Measurements from ENCODE around the gene EFCAB9. TPM values are rescaled to one million over a fixed set of nuclear protein-coding genes. Genes with fewer than 3 reads are reported as not detected.

Gene EFCAB9

DNA sequence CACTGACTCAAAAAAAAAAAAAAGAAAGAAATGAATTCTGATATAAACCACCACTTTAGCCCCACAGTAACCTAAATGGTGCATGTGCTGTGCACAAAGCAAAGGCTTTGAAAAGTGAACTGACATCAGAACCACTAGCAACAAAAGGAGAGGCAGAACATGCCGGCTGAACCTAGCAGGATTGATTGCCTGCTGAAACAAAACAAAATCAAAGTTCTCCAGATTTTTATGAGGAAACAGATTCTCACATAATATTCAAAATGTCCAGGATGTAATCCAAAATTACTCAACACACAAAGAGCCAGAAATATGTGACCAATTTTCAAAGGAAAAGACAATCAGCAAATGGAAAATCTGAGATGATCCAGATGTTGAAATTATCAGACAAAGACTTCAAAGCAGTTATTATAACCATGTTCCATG lies 51.7 kb downstream of the EFCAB9 start:
- Histone ChIP-seq H2AK5ac (ENCODE audit: low read length) (no peak overlapping the region), H2BK5ac (ENCODE audit: low read length) (no peak overlapping the region), H3K56ac (ENCODE audit: low read length) (no peak overlapping the region), H2BK15ac (replicated peaks; ENCODE audit: low read depth) (no peak overlapping the region), H3K79me2 (ENCODE audit: control insufficient read depth, insufficient read depth, low read length) (peaks cover 17% of the 10 kb centered on the region), H3K4me2 (ENCODE audit: low read length) (no peak overlapping the region), H3K9ac (ENCODE audit: low read length) (no peak overlapping the region), H3K23ac (ENCODE audit: low read length) (no peak overlapping the region), H3K4me1 (ENCODE audit: control insufficient read depth, low read depth, low read length) (no peaks in the 10 kb centered on the region), H3K27ac (ENCODE audit: low read depth, low read length) (no peak overlapping the region), H3K4ac (ENCODE audit: low read depth, low read length) (no peak overlapping the region), H2BK120ac (ENCODE audit: low read depth, low read length) (no peak overlapping the region), H3K36me3 (ENCODE audit: control insufficient read depth, insufficient read depth, low read length) (no peaks in the 10 kb centered on the region), H4K8ac (ENCODE audit: low read depth, low read length) (no peak overlapping the region), H3K18ac (ENCODE audit: low read length) (no peak overlapping the region), H3K79me1 (ENCODE audit: low read length) (peaks cover 5% of the 10 kb centered on the region), H4K5ac (ENCODE audit: low read length) (no peak overlapping the region), H3K27me3 (ENCODE audit: insufficient read depth, low read length, poor library complexity) (no peaks in the 10 kb centered on the region), H3K4me3 (ENCODE audit: low read length) (no peak overlapping the region)
- no CpG with 5 or more reads among the region's 1 CpG for WGBS (ENCODE audit: extremely low coverage, insufficient coverage, low lambda C conversion rate)
- DNase-seq = no peak

- no CpG with 5 or more reads among the region's 2 CpGs for WGBS (ENCODE audit: extremely low coverage, insufficient coverage, low lambda C conversion rate)
- no peak overlapping the region for H2BK15ac ChIP-seq (replicated peaks; ENCODE audit: low read depth)
- no peak overlapping the region for H3K23ac ChIP-seq (ENCODE audit: low read length)
- no peak overlapping the region for H4K8ac ChIP-seq (ENCODE audit: low read depth, low read length)
- no peak overlapping the region for H3K27ac ChIP-seq (ENCODE audit: low read depth, low read length)
- H3K4me3 ChIP-seq (ENCODE audit: low read length) = no peak overlapping the region
- H3K9ac ChIP-seq (ENCODE audit: low read length) = no peak overlapping the region
- H3K36me3 ChIP-seq (ENCODE audit: control insufficient read depth, insufficient read depth, low read length) = no peaks in the 10 kb centered on the region
- no peaks in the 10 kb centered on the region for H3K27me3 ChIP-seq (ENCODE audit: insufficient read depth, low read length, poor library complexity)
- no peak overlapping the region for H2AK5ac ChIP-seq (ENCODE audit: low read length)
- DNase-seq = no peak
- no peak overlapping the region for H4K5ac ChIP-seq (ENCODE audit: low read length)
- H3K18ac ChIP-seq (ENCODE audit: low read length) = no peak overlapping the region
- H3K4ac ChIP-seq (ENCODE audit: low read depth, low read length) = no peak overlapping the region
- H3K79me1 ChIP-seq (ENCODE audit: low read length) = peaks cover 4% of the 10 kb centered on the region
- no peak overlapping the region for H3K4me2 ChIP-seq (ENCODE audit: low read length)
- no peak overlapping the region for H3K56ac ChIP-seq (ENCODE audit: low read length)
- H2BK120ac ChIP-seq (ENCODE audit: low read depth, low read length) = no peak overlapping the region
- no peak overlapping the region for H2BK5ac ChIP-seq (ENCODE audit: low read length)
- H3K79me2 ChIP-seq (ENCODE audit: control insufficient read depth, insufficient read depth, low read length) = peaks cover 11% of the 10 kb centered on the region
- H3K4me1 ChIP-seq (ENCODE audit: control insufficient read depth, low read depth, low read length) = no peaks in the 10 kb centered on the region
Observed at GRCh38 chr5:172248637-172249036, 54.7 kb downstream of the EFCAB9 start.

GRCh38 chr5:172251419-172251818 lies 57.4 kb downstream of the EFCAB9 start:
- Histone ChIP-seq H2BK15ac (replicated peaks; ENCODE audit: low read depth) (no peak overlapping the region), H3K4me3 (ENCODE audit: low read length) (no peak overlapping the region), H3K18ac (ENCODE audit: low read length) (no peak overlapping the region), H3K36me3 (ENCODE audit: control insufficient read depth, insufficient read depth, low read length) (peaks cover 1% of the 10 kb centered on the region), H3K27me3 (ENCODE audit: insufficient read depth, low read length, poor library complexity) (no peaks in the 10 kb centered on the region), H2BK120ac (ENCODE audit: low read depth, low read length) (no peak overlapping the region), H3K4ac (ENCODE audit: low read depth, low read length) (no peak overlapping the region), H3K4me2 (ENCODE audit: low read length) (no peak overlapping the region), H4K5ac (ENCODE audit: low read length) (no peak overlapping the region), H3K4me1 (ENCODE audit: control insufficient read depth, low read depth, low read length) (no peaks in the 10 kb centered on the region), H2AK5ac (ENCODE audit: low read length) (no peak overlapping the region), H2BK5ac (ENCODE audit: low read length) (no peak overlapping the region), H3K27ac (ENCODE audit: low read depth, low read length) (no peak overlapping the region), H3K23ac (ENCODE audit: low read length) (no peak overlapping the region), H4K8ac (ENCODE audit: low read depth, low read length) (no peak overlapping the region), H3K56ac (ENCODE audit: low read length) (no peak overlapping the region), H3K79me2 (ENCODE audit: control insufficient read depth, insufficient read depth, low read length) (peaks cover 9% of the 10 kb centered on the region), H3K79me1 (ENCODE audit: low read length) (peaks cover 6% of the 10 kb centered on the region), H3K9ac (ENCODE audit: low read length) (no peak overlapping the region)
- WGBS (ENCODE audit: extremely low coverage, insufficient coverage, low lambda C conversion rate) = no CpG with 5 or more reads among the region's 1 CpG
- DNase-seq = no peak

- no peak overlapping the region for H3K4me2 ChIP-seq (ENCODE audit: low read length)
- H3K27me3 ChIP-seq (ENCODE audit: insufficient read depth, low read length, poor library complexity) = no peaks in the 10 kb centered on the region
- no peak overlapping the region for H2BK120ac ChIP-seq (ENCODE audit: low read depth, low read length)
- H3K4ac ChIP-seq (ENCODE audit: low read depth, low read length) = no peak overlapping the region
- WGBS (ENCODE audit: extremely low coverage, insufficient coverage, low lambda C conversion rate) = no CpG with 5 or more reads among the region's 2 CpGs
- H3K36me3 ChIP-seq (ENCODE audit: control insufficient read depth, insufficient read depth, low read length) = peaks cover 1% of the 10 kb centered on the region
- H3K4me1 ChIP-seq (ENCODE audit: control insufficient read depth, low read depth, low read length) = no peaks in the 10 kb centered on the region
- peaks cover 5% of the 10 kb centered on the region for H3K79me2 ChIP-seq (ENCODE audit: control insufficient read depth, insufficient read depth, low read length)
- DNase-seq = no peak
- H3K9ac ChIP-seq (ENCODE audit: low read length) = no peak overlapping the region
- H3K4me3 ChIP-seq (ENCODE audit: low read length) = no peak overlapping the region
- H3K23ac ChIP-seq (ENCODE audit: low read length) = no peak overlapping the region
- H2BK5ac ChIP-seq (ENCODE audit: low read length) = no peak overlapping the region
- H3K27ac ChIP-seq (ENCODE audit: low read depth, low read length) = no peak overlapping the region
- no peak overlapping the region for H4K8ac ChIP-seq (ENCODE audit: low read depth, low read length)
- H3K18ac ChIP-seq (ENCODE audit: low read length) = no peak overlapping the region
- H2BK15ac ChIP-seq (replicated peaks; ENCODE audit: low read depth) = no peak overlapping the region
- no peak overlapping the region for H3K56ac ChIP-seq (ENCODE audit: low read length)
- H3K79me1 ChIP-seq (ENCODE audit: low read length) = peaks cover 7% of the 10 kb centered on the region
- H2AK5ac ChIP-seq (ENCODE audit: low read length) = no peak overlapping the region
- H4K5ac ChIP-seq (ENCODE audit: low read length) = no peak overlapping the region
Observed at GRCh38 chr5:172252501-172252900, 58.5 kb downstream of the EFCAB9 start.

Small RNAs within 50 kb of the gene (small RNA-seq; reads per million reads assigned to genes)
- not detected for gene RF00191 (ENCODE audit: insufficient read depth)

Measured in mesendoderm (in vitro differentiated cells).